HG02970 (cell line): Measurements from ENCODE around the gene KIAA1614.
"Not testable (repeated sequence)": the region's sequence is repeated elsewhere in the genome, so short reads cannot be mapped to it uniquely, and the experiment has no call there.

Experiments
- ATAC-seq: cut with Tn5 transposase; IDR thresholded peaks from one replicate; pipeline ENCODE4 v1.9.1; 2021; ENCODE audit warnings: mild to moderate bottlenecking, moderate library complexity, moderate number of reproducible peaks; ENCODE audit not compliant: unreplicated experiment, low FRiP score

KIAA1614 gene

GRCh38 chr1:180954005-180954800 is 41.5 kb downstream of the KIAA1614 start:
- no peak for ATAC-seq

GRCh38 chr1:180954801-180955165 is 42.1 kb downstream of the KIAA1614 start:
- no peak for ATAC-seq

- ATAC-seq, result no peak
Measured at GRCh38 chr1:180956028-180956640, 43.4 kb downstream of the KIAA1614 start.

- not testable (repeated sequence) for ATAC-seq
Measured at GRCh38 chr1:180959620-180960019, 46.9 kb downstream of the KIAA1614 start.

GRCh38 chr1:180961622-180962021 is 48.9 kb downstream of the KIAA1614 start:
- no peak for ATAC-seq

GRCh38 chr1:180962178-180962577 is 49.5 kb downstream of the KIAA1614 start:
- ATAC-seq, result no peak

GRCh38 chr1:180964056-180964455 is 51.4 kb downstream of the KIAA1614 start:
- ATAC-seq, result no peak

- no peak for ATAC-seq
Measured at GRCh38 chr1:180964595-180964994, 51.9 kb downstream of the KIAA1614 start.

- no peak for ATAC-seq
Measured at GRCh38 chr1:180966312-180966711, 53.6 kb downstream of the KIAA1614 start.

GRCh38 chr1:180966744-180967536 is 54.2 kb downstream of the KIAA1614 start:
- no peak for ATAC-seq

GRCh38 chr1:180967558-180967957 is 54.9 kb downstream of the KIAA1614 start:
- no peak for ATAC-seq

- ATAC-seq, result not testable (repeated sequence)
Measured at GRCh38 chr1:180968834-180969233, 56.1 kb downstream of the KIAA1614 start.

GRCh38 chr1:180969434-180969833 is 56.7 kb downstream of the KIAA1614 start:
- ATAC-seq, result no peak

GRCh38 chr1:180970333-180971079 is 57.8 kb downstream of the KIAA1614 start:
- ATAC-seq, result no peak

- ATAC-seq, result no peak
Measured at GRCh38 chr1:180971273-180971997, 58.7 kb downstream of the KIAA1614 start.

- ATAC-seq, result no peak
Measured at GRCh38 chr1:180973369-180973768, 60.7 kb downstream of the KIAA1614 start.

GRCh38 chr1:180974236-180974635 is 61.5 kb downstream of the KIAA1614 start:
- no peak for ATAC-seq

- ATAC-seq, result no peak
Measured at GRCh38 chr1:180975551-180975950, 62.9 kb downstream of the KIAA1614 start.

- no peak for ATAC-seq
Measured at GRCh38 chr1:180976191-180976590, 63.5 kb downstream of the KIAA1614 start.
